ENCODE measurements around the gene CRY2.
"Not testable (repeated sequence)": the region's sequence is repeated elsewhere in the genome, so short reads cannot be mapped to it uniquely, and the experiment has no call there.

Gene CRY2

DNA sequence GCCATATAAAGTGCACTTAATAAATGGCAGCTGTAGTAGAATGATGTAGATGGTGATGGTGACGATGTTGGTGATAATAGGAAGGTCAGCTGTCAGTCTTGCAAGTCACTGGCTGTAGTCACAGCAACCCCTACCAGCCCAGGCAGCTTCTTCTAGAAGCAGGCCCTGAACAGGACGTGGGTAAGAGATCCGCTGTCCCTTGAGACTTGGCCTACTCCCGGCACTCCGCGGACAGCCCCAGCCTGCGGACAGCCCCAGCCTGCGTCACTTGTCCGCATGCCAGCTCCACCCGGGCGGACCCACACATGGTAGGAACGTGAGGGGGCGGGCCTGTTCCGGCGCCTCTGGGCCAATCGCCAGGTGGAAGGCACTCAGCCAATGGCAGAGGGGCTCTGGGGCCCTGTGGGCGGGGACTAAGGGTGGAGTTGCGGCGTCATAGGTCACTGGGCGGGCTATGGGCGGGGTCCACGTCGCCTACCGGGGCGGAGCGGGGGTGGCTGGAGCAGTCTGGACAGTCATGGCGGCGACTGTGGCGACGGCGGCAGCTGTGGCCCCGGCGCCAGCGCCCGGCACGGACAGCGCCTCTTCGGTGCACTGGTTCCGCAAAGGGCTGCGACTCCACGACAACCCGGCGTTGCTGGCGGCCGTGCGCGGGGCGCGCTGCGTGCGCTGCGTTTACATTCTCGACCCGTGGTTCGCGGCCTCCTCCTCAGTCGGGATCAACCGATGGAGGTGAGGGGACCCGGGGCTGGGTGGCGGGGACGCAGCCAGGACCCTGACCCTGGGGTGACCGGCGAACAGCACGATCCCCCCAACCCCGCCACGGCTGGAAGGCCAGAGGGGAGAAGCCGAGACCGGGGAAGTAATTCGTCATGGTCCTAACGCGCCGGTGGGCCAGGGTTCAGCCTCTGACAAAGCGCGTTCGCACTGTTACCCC lies at the start of gene CRY2:
CRY2 (plus strand) TSS at position 502 of the 937 bp plus-strand sequence; CDS start at position 518, 16 bp downstream.
- DNase-seq (ENCODE audit: low read depth in 1 of 2, low spot score in 1 of 2): peak; percentile 98 to 99

DNA sequence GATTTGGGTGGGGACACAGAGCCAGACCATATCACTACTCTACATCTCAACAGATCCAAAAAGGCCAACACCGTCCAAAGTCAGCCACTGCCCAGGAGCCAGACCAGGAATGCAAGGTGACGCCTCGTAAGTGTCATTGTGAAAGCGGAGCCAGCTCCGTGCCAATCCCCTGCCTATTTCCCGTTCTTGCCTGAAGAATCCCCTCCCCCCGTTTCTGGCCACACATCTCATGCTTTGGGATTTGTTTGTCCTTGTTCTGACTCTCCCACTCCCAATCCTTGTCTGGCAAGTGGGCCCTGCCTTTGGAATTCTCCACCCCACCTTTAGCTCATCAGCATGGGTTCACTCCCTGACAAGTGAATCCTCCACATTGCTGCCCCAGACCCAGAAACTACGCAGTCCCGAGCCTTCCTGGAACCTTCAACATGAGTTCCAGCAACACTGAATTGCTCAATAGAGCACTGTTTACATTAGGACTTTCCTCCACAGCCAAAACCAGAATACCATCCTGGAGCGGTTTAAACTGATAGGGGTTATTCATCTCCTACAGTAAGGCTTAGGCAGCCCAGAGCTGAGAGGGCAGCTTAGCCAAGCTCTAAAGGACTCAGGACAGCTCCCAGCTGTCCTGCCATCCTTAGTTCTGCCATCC lies 48.4 kb upstream of the CRY2 start:
- DNase-seq (ENCODE audit: low read depth in 1 of 2, low spot score in 1 of 2): no peak

DNA sequence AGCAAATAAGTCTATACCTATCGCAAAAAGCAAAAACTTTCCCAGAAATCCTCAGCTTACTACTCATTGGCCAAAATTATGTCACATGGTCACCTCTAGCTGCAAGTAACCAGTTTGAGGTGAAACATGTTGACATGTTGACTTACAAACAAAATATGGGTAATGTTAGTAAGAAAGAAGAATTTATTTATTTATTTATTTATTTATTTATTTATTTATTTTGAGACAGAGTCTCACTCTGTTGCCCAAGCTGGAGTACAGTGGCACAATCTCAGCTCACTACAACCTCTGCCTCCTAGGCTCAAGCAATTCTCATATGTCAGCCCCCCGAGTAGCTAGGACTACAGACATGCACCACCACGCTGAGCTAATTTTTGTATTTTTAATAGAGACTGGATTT lies 47.7 kb upstream of the CRY2 start:
- no peak for DNase-seq (ENCODE audit: low read depth in 1 of 2, low spot score in 1 of 2)

DNA sequence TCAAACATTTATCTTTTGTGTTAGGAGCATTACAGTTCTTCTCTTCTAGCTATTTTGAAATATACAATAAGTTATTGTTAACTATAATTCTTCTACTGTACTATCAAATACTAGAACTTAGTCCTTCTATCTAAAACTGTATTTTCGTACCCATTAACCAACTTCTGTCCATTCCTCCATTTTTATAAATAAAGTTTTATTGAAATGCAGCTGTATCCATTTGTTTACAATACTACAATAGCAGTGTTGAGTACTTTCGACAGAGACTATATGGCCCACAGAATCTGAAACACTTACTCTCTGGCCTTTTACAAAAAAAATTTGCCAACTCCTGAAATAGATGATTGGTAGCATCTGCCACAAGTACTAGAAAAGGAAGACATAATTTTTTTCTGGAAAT lies 47.0 kb upstream of the CRY2 start:
- DNase-seq (ENCODE audit: low read depth in 1 of 2, low spot score in 1 of 2): no peak

DNA sequence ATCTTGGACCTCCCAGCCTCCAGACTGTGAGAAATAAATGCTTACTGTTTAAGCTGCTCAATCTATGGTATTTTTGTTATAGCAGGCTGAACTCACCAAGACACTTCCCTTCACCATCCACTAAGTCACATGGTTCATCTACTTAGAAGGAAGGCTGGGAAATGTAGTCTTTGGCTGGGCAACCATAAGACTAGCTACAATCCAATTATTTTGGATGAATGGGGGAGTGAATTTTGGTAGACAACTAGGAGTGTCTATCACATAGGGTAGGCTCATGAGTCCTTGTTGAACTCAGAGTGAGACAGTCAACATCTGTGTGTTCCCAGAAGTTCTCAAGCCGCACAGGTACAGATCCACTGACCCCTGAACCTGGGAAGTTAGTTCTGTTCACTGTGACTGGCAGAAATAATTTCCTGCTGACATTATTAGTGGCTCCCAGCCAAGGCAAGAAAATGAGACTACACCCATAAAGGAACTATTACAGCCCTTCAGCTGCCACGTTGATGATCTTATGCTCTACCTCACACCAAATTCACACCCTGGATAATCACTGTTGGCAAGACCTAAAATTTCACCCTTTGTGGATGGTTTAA lies 45.5 kb upstream of the CRY2 start:
- no peak for DNase-seq (ENCODE audit: low read depth in 1 of 2, low spot score in 1 of 2)

DNA sequence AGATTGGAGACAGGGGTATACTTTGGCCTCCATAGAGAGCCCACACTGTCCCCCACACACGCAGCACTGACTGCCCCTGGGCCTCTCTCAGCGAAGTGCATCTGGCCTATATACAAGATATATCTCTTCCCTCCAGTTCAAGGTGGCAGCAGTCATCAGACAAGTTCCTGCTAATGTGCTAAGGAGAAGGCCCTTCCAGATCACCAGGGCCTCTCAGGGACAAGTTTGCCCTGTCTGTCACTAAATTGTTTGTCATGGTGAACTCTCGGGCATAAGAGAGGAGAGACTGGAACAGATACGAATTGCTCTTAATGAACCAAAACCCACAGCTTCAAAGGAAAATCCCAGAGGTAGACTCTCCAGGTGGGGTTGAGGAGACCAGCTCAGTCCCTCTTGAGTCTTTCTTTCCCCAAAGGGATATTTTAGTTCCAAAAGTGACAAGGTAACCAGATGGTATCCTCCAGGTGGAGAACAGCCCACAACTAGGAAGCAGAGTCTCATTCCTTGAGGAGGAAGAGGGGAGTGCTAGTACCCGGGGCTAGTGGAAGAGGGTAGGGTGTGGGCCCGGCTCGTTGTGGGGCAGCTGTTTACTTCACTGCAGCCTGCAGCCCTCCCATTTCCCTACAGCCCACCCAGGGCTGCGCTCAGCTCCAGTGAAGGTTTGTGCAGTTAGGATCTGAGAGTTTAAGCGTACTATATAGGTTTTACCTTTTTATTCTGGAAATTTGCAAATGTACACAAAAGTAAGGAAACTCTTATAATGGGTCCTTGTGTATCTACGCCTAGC lies 44.6 kb upstream of the CRY2 start:
- no peak for DNase-seq (ENCODE audit: low read depth in 1 of 2, low spot score in 1 of 2)

DNA sequence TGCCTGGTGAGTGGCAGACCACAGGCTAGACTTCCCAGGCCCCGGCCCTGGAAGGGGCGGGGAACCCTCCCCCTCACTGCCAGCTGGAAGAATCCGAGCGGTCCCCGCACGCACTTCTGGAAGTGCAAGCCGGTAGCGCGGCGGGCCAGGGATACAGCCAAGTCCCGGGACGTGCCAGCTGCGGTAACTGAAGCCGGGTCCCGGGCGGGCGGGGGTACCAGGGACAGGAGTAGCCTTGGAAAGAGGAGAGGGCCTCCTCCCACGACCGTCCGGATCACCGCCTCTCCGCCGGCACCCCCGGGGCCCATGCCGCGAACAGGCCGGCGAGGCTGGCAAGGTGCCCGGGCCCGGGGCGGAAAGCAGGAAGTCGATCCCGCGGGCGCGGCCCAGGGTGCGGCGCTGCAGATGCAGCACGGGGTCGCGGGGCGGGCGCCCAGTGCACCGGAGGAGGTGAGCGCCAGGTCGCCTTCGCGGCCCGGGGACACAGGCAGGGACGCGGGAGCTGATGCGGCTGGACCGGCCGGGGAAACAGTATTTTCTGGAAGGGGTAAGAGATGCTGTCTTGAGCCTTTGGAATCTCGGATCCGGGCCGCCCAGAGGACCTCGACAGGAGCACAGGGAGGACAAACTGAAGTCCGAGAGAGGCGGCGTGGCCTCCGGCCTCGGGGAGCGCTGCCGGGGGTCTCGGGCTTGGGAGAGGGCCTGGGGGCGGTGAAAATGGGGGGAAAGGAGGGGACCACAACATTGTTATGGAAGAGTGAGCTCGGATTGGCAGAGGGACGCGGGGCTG lies 43.1 kb upstream of the CRY2 start:
- DNase-seq (ENCODE audit: low read depth in 1 of 2, low spot score in 1 of 2): peak; percentile 53 to 54

DNA sequence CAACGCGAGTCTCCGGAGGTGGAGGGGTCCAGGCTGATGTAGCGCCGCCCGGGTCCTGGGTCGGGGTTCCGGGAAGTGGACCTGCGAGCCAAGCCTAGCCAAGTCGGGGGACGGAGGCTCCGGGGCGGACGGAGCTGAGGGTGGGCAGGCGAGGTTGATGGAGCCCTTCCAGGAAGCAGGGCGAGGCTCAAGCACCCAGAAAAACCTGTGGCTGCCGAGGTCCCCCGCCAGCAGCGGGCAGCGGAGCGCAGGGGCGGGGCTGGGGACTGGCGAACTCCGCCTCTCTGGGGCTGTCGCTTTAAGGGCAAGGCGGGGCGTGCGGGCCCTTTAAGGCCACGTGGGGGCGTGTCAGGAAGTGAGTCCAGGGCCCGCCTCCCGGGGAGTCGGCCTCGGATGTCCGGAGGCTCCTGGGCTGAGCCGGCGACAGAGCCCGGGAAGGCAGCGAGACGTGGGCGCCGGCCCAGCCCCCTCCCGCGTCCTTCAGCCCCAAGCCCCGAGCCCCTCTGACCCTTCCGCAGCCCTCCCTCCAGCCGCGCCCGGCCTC lies 42.4 kb upstream of the CRY2 start, which contains the start of gene SLC35C1:
SLC35C1 (plus strand) TSS at position 389 of the 544 bp plus-strand sequence. CDS start 653 bp downstream, outside the sequence.
- DNase-seq (ENCODE audit: low read depth in 1 of 2, low spot score in 1 of 2): peak; percentile 91 to 96

DNA sequence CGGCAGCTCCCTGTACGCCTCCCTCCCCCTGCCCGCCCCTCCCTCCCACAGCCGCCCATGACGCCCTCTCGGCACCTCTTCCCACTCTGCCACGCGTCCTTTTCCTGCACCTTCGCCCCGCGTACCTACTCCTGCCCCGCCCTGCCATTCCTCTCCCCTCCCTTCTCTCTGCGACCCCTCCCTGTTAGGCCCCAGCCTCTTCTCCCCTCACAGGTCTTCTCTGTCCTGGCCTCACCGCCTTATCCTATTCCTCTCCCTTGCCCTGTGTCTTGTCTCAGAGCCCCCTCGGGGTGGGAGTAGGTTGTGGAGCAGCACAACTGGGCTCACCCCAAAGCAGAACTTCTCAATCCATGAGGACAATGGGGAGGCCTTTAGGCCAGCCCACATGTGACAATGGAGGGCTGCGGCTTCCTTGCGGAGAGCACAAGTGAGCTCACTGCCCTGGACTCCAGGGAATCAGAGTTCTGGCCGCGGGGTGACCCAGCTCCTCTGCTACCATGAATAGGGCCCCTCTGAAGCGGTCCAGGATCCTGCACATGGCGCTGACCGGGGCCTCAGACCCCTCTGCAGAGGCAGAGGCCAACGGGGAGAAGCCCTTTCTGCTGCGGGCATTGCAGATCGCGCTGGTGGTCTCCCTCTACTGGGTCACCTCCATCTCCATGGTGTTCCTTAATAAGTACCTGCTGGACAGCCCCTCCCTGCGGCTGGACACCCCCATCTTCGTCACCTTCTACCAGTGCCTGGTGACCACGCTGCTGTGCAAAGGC lies 41.8 kb upstream of the CRY2 start:
- DNase-seq (ENCODE audit: low read depth in 1 of 2, low spot score in 1 of 2): no peak

DNA sequence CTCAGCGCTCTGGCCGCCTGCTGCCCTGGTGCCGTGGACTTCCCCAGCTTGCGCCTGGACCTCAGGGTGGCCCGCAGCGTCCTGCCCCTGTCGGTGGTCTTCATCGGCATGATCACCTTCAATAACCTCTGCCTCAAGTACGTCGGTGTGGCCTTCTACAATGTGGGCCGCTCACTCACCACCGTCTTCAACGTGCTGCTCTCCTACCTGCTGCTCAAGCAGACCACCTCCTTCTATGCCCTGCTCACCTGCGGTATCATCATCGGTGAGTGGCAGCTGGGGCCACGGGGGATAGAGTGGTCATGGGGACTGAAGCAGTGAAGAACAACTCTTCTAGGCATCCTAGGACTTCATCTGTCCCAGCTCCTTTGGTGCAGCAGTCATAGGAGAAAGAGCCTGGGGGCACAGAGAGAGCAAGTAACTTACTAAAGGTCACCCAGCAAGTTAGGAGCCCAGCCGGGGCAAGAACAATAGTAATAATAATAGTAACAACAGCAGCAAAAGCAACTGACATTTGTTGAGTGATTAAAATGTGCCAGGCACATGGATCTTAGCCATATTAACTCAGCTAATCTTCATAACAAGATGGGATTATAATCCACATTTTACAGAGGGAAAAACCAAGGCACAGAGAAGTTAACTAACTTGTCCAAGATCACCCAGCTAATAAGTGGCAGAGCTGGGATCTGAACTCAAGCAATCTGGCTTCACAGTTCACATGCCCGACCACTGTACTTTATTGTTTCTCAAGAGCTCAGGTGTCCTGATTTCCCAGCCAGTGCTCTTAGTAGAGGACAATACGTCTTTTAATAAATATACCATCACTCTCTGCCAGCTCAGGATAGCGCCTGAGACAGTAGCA lies 41.0 kb upstream of the CRY2 start:
- no peak for DNase-seq (ENCODE audit: low read depth in 1 of 2, low spot score in 1 of 2)

DNA sequence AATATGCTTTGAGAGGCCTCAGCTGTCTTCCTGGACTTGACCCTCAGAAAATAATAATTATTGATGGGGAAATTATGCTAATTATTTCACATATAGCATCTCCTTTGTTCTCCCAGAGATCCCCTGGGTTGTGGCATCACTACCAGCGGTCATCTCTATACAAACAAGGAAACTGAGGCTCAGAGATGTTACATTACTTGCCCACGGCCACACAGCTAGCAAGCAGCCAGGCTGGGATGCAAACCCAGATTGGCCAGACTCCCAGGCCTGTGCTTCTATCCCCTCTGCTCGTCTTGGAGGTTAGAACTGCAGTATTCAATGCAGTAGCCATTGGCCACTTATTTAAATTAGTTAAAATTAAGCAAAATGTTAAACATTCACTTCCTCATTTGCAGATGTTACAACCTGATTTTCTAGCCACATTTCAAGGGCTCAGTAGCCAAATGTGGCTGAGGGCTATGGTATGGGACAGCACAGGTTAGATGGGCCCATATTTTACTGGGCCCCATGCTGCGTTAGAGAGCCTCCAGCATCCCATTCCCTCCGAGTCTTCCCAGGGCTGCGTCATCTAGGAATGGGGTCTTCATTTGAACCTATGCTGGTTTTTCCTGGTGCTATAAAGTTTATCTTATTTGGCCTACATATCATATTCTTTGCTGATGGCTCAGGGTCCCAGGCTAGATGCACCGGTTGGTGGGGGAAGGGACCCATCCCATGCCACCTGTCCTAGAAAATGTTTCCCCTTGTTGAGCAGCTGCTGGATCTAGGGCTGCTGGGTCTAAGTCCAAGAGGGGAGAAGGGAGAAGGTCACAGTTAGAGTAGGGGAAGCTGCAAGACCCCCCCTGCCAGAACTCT lies 40.1 kb upstream of the CRY2 start:
- no peak for DNase-seq (ENCODE audit: low read depth in 1 of 2, low spot score in 1 of 2)

DNA sequence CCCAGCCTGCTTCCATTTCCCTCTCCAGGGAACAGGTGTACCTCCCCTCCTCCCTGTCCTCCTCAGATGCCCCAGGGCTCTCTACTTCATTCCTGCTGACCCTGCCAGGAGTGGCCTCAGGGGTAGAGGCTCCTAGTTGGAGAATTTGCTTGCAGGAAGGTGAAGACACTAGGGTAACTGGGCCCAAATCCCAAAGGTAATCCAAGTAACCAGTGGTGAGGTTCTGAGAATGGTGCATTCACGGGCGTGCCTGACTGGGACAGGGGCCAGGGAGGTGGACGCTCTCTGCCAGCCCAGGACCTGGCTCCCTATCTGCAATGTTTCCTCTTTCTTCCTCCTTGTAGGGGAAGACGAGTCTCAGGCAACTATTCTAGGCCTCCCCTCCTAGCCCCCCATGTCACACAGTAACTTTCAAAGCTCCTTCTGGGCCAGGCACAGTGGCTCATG lies 39.5 kb upstream of the CRY2 start:
- DNase-seq (ENCODE audit: low read depth in 1 of 2, low spot score in 1 of 2): no peak

DNA sequence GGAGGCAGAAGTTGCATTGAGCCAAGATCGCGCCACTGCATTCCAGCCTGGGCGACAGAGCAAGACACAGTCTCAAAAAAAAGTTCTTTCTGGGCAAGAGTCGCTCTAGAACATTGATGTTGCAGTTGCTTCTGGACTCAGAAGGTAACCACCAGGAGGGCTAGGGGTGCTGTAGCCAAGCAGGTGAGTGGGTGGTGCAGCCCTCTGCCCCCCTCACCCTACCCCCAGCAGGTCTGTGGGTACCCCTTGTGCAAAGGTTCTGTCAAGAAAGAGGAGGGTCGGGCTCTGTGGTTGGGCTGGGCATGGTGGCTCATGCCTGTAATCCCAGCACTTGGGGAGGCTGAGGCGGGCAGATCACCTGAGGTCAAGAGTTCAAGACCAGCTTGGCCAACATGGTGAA lies 38.8 kb upstream of the CRY2 start:
- DNase-seq (ENCODE audit: low read depth in 1 of 2, low spot score in 1 of 2): not testable (repeated sequence)

DNA sequence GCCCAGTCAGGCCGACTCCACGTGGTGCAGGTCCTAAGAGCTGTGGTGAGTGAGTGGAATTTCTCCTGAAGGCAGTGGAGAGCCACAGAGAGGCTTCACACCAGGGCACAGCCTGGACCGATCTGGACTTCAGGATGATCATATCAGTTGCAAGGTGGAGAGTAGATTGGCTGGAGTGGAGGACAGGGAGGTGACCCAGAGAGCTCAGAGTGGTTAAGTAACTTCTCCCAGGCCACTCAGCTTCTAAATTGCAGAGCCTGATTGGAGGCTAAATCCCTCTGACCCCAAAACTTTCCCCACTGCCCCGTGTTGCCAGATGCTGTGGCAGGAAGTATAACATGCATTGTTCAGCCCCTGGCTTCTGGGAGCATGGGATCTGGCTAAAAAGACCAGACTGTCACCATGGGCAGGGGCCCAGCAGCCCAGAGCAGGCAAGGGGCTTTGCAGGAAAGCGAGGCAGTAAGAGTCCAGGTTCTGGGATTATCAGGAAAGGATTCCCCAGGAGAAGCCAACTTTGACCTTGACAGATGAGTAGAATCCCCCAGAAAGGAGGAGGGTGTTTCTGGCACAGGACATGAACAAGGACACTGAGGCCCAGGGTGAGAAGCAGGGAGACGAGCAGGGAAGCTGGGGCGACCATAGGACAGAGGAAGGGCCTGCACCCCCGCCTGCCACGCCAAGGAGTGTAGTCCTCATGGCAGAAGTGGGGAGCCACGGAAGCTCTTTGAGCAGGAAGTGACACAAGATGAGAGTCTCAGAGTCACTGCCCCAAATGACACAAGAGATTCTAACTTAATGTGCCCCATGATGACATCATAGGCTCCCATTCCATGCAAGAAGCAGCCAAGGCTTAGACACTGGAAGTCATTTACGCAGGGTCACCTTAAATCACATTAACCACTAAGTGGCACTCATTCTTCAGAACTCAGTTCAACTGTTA lies 37.5 kb upstream of the CRY2 start:
- DNase-seq (ENCODE audit: low read depth in 1 of 2, low spot score in 1 of 2): no peak

DNA sequence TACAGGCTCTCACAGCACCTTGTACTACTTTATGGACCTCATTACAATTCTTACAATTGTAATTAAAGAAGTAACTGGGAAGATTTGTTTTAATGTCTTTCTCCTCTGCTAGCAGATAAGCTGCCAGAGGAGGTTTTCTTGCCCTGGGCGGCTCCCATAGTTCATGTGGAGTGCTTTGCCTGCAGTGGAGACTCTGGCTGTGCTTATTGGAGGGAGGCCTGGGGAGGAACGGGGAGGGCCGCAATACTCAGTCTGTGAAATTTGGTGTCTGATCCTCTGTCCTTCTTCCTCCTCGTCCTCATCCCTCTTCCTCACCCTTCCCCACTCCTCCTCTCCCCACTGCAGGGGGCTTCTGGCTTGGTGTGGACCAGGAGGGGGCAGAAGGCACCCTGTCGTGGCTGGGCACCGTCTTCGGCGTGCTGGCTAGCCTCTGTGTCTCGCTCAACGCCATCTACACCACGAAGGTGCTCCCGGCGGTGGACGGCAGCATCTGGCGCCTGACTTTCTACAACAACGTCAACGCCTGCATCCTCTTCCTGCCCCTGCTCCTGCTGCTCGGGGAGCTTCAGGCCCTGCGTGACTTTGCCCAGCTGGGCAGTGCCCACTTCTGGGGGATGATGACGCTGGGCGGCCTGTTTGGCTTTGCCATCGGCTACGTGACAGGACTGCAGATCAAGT lies 36.7 kb upstream of the CRY2 start:
- DNase-seq (ENCODE audit: low read depth in 1 of 2, low spot score in 1 of 2): no peak

DNA sequence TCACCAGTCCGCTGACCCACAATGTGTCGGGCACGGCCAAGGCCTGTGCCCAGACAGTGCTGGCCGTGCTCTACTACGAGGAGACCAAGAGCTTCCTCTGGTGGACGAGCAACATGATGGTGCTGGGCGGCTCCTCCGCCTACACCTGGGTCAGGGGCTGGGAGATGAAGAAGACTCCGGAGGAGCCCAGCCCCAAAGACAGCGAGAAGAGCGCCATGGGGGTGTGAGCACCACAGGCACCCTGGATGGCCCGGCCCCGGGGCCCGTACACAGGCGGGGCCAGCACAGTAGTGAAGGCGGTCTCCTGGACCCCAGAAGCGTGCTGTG lies 36.2 kb upstream of the CRY2 start:
- no peak for DNase-seq (ENCODE audit: low read depth in 1 of 2, low spot score in 1 of 2)

Measured in stimulated activated CD4-positive, alpha-beta T cell treated with anti-CD3 and anti-CD28 coated beads, Interleukin-15, amount 100 ng/mL, for 1 hour (primary cell).